HG02678 (cell line): ENCODE measurements around the gene SHROOM3.

Experiments
- ATAC-seq: cut with Tn5 transposase; IDR thresholded peaks from one replicate; pipeline ENCODE4 v1.9.1; 2021; ENCODE audit warnings: mild to moderate bottlenecking, moderate library complexity; ENCODE audit not compliant: unreplicated experiment

Gene SHROOM3

DNA sequence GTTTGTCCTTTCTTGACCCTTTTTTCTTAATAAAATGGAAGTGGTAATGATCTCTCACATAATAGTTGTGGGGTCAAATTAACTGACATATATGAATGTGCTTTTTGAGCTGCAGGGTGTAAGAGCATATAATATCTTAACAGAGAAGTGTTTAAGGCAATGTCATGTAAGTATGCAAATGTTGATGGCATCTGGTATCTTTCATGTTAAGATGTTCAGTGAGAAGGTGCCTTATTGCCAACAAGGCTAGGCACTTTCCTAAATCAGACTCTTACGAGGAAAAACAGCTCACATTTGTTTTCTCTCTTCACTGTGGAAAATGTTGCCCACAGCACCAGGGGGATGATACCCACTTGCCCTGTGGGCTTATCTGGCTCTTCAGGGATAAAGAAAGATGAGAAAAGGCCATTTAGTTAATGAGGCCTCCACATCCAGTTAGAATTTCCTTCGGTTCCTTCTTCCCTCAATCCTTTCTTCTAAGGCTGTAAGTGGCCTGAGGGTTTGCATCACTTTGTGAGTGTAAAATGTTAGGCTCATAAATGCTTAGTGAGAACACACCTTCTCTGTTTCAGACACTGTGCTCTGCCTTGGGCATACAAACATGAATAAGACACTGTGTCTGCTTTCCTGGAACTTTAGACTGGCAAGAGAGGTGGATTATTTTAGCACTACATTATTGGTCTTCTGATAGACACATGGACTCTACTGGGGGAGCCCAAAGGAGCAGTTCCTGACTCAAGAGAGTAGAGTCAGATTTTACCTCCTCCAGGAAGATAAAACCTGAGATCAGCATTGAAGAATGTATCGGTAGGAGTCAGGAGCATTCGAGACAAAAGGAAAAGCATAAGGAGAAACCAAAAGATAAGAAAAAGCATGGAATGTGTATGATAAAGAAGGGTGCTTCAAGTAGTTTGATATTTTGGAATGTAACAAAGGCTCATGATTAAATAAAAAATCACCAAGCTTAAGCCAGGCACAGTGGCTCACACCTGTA lies 327.4 kb downstream of the SHROOM3 start:
- no peak for ATAC-seq

DNA sequence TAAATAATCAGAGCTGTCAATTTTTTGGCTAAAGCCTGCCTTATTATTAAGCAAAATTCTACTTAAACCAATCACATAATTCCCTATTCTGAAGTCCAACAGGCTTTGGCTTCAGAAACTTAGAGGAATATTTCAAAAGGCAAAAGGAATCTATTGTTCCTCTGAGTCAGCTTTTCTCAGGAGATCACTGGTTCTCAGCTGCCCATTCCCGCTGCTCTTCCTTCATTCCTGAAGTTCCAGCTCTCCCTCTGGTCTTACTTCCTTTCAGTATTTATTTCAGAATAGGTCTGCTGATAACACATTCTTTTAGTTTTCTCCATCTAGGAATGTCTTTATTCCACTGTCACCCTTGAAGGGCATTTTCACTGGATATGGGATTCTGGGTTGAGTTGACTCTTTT lies 329.2 kb downstream of the SHROOM3 start:
- ATAC-seq = no peak

DNA sequence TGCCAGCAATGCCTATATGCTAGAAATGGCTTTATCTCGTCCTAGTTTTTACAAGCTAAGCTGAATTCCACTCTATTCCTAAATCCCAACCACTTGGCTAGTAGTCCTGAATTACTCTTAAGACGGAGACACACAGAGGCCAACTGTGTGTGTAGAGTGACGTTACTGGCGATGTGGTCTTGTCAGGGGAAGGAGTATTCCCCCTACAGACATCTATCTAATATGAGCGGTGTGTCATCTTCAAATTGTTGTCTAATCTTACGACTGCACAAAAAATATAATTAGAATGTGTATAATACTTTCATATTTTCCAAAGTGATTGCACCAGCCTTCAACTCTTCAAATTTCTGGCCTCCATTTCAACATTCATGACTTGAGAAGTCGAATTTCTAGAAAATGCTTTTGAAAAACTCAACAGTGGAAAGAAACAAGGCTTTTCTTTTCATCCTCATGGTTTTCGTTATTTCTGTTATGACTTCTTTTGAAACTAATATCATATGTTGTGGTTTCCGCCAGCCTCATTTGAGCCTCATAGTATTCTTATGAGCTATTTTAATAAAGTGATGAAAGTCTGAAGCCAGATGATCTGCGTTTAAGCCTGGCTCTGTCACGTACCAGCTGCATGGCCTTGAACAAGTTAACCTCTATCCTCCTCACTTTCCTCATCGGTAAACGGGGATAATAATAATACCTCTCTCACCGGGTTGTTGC lies 330.6 kb downstream of the SHROOM3 start:
- ATAC-seq = no peak

DNA sequence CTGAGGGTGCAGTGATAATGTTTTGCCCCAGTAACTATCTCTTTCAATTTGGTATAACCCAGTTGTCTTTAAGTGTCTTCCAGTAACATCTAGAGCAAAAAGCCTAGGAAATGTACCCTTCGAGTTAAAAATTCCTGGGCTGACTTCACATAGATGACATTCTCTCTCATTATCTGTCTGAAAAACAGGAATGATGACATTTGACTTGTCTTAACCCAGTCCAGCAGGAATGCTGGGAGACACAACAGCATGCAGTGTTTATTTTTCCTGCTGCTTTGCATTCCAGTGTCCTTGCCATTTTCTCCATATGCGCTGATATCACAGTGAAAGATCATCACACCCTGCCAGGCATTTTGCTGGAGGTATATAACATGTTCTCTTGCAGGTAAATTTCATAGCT lies 333.0 kb downstream of the SHROOM3 start:
- ATAC-seq = no peak

DNA sequence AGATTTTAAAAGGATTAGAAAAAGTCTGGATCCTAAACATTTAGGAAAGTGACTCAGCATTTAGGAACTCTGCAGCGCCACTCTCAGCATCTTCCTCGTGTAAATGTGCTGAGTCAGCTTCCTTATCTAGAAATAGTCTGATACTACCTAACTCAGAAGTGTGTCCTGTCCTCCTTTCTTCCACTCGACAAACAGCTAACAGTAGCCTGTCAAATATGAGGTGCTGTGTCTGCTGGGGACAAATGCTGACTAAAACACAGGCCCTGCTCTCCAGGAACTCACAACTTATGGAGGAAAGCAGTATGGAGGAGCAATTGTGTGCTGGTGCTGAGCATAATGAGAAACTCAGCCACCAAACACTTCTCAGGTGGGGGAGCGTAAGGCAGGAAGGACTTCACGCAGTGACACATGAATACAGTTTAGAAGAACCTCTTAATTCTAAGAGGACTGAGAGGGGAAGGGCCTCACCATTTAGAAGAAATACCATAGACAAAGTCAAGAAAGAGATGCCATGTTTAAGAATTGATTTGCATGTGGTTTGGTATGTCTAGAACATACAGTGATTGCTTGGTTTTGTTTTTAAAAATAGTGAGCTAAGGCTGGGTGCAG lies 337.6 kb downstream of the SHROOM3 start:
- no peak for ATAC-seq

DNA sequence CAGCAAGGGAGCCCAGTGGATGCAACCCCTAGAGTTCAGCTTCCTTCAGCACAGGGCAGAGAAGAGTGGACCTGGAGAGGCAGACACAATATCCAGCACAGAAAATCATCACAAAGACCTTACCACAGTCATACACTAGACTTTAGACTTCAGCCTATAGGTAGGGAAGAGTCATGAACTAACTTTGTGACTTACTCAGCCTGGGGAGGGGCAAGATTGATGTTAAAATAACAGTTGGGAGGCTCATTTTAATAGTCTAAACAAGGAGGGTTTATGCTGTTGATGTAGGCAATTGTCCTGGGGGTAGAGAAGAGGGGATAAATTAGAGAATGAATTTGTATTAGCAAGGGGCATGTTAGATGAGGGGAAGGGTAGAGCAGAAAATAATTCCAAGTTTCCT lies 338.7 kb downstream of the SHROOM3 start:
- ATAC-seq = no peak

DNA sequence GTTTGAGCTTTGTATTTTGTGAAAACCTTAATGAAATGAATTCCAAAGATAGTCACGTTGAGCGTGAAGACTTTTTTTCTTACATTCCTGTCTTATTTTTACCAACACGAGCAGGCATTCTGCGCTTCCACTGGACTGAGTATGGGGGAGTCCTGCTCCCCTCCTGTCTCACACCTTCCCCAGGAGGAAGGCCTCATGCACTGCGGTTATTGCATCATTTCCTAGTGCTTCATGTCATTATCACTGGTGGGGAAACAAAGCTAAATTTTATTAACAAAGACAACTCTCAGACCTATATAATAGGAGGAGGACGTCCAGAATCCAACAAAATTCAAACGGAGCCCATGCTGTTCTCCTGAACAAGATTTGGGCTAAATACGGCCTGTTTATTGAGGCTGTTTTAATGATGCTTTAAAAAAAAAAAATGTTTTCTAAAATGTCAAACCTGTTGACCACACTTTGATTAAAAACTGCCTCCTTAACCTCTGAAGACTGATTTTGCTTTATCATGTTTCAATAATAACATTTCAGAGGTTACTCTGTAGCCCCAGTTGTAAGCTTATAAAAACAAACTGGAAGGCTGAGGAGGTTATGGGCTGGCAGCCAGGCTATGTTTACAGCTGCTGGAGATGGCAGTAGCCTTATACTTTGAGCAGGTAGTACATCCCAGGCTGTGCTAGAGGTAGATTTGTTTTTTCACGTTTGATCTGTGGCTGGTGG lies 344.9 kb downstream of the SHROOM3 start:
- no peak for ATAC-seq

DNA sequence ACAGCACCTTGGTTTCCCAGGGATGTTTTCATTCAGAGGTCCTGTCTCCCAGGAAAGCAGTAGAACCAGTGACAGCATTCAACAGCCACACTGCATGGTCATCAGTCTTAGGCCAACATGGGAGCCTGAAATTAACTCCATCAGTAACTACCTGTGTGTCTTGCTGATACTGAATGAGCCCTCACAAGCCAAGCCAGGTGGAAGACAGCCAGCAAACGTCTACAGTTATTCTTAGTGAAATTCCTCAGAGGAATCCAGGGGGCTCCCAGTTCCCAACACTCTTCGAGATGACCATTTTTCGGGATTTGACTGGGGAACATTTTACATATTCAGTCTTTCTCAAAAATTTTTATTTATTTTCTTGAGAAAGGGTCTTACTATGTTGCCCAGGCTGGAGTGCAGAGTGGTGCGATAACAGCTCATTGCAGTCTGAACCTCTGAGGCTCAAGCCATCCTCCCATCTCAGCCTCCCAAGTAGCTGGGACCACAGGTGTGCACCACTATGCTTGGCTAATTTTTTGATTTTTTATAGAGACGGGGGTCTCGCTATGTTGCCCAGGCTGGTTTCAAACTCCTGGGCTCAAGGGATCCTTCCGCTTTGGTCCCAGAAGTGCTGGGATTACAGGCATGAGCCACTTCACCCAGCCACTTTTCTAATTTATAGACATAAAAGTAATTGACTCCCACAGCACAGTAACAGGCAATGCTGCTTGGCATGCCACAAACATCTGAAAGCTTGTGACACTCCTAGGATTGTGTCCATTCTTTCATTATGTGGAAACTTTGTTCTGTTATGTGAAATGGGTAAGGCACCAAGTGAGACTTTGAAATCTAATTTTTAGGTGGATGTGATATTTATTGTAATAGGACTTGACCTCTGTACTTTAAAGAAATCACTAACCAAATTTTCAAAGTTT lies 346.0 kb downstream of the SHROOM3 start:
- no peak for ATAC-seq

DNA sequence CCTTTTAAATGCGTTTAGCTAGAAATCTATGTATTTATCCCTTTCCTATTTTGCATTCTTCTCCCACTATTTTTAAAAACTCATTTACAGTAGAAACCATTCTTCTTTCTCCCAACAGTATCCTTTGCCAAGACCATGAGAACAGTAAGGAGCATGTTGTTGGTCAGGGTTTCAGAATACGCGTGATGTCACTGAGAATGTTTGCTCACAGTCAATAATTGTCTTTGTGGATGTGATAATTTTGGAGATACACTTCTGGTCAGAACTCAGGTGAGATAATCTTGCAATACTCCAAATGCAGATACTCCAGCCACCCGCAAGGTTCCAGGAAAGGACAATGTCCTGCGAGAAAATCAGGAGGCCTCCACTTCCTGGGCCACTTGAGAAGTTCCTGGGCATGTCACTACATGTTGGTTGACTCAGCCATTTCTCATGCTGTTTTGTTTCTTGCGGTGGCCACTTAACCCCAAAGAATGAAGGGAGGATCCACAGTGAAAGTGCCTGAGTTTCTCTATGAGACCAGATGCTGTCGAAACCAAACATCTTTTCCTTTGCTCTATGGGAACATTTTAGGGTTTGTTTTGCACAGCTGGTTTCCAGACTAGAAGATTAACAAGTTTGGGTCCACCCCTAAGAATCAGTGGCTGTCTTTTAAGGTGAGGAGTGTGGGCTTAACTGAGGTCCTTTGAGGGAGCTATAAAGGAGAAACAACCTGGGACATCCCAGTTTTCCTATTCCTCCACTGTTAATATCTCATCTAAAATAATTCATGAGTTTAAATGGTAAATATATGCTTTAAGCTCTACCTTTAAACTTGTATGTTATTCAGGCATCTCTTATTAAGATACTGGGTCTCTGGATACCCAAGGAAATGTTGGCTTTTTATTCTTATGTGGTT lies 346.9 kb downstream of the SHROOM3 start:
- ATAC-seq = no peak

DNA sequence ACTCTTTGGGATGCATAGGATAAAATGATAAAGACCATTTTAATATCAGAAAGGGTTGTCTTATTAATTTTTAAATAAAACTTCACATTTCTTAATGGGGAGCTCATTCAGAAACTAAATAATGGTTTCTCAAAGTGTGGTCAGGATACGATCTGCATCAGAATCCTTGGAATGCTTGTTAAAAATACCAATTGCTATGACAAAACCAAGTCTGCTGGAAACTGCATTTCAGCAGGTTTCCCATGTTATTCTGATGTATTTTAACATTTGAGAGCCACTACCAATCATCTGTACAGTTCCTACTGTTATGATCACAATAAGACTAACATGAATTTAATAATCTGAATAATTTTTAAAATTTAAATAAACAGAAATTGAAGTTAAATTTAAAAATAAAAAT lies 347.8 kb downstream of the SHROOM3 start:
- no peak for ATAC-seq

DNA sequence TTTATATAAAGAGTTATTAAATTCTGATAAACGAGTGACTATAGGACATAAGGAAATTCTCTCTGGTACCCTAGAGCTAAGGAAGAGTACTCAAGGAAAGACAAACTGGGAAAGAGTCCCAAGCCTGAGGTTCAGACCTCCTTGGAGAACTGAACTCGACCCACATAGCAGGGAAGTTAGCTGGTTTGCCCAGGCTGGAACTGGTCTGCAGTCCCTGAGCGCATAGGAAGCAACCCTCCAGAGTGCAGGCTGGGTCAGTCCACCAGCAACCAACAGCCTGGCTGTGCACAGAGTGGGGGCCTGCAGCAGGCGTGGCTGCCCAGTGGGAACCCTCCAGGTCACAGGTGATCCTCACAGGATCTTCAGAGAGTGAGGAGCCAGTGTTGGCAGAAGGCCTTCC lies 348.8 kb downstream of the SHROOM3 start:
- ATAC-seq = no peak

DNA sequence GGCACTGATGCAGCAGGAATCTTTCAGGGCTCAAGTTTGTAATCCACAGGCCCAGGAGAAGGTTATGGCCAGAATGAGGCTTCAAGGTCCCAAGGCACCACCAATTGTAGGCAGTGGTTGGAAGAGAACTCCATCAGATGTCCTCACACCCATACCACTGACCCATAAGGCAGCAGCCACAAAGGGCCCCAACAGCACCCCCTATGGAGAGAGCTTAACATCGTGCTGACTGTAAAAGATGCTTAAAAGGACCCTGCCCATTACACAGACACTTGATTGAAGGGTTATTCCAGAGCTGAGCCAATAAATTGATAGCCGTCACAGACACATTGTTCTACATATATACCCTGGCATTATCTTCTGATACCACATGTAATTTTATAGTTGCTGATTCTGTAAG lies 349.2 kb downstream of the SHROOM3 start:
- ATAC-seq = no peak

DNA sequence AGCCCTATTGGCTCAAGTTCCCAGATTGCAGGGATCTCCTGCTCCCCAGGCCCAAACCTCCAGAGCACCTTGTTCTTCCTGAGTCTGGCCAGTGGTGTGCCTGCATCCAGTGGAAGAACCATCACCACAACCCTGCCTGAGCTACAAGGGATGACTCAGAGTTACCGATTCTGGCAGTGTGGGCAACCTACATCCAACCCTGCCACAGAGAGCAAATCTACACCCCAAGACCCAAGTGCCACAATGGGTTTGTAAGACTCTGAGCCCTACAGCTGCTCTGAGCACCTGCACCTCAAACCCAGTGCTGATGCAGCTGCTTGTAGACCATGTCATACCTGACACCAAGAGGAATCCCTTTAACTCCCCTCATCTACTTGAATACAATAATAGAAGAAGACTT lies 352.9 kb downstream of the SHROOM3 start:
- ATAC-seq = no peak

DNA sequence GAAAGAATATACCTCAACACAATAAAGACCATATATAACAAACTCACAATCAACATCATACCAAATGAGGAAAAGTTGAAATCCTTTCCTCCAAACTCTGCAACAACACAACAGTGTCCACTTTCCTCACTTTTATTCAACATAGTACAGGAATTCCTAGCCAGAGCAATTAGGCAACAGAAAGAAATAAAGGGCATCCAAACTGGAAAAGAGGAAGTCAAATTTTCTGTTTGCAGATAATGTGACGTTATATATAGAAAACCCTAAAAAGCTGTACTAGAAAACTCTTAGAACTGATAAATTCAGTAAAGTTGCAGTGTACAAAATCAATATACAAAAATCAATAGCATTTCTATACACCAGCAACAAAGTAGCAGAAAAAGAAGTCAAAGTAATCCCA lies 355.3 kb downstream of the SHROOM3 start:
- no peak for ATAC-seq

DNA sequence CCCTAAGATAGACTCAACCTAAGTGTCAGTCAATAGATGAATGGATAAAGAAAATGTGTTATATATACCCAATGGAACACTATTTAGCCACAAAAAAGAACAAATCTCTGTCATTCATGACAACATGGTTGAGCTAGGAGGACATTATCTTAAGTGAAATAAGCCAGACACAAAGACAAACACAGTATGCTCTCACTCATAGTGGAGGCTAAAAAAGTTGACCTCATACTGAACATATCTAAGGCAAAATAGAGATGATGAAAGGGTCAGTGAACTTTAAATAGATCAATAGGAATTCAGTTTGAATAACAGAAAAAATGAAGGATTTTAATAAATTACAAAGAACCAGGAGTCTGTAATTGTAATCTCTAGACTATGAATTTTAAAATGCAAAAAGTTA lies 356.4 kb downstream of the SHROOM3 start:
- no peak for ATAC-seq

DNA sequence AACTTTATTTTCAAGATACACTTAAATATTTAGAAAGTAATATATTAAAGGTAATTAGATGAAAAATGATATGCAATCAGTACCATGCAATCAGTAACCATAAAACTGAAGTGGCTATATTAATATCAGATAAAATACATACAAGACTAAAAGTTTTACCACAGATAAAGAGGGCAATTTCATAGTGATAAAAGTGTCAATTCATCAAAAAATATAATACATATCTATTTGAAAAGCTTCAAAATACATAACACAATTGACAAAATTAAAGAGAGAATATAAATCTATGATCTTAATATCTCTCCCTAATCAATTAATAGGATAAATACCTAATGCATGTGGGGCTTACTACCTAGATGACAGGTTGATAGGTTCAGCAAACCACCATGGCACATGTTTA lies 357.4 kb downstream of the SHROOM3 start:
- no peak for ATAC-seq

DNA sequence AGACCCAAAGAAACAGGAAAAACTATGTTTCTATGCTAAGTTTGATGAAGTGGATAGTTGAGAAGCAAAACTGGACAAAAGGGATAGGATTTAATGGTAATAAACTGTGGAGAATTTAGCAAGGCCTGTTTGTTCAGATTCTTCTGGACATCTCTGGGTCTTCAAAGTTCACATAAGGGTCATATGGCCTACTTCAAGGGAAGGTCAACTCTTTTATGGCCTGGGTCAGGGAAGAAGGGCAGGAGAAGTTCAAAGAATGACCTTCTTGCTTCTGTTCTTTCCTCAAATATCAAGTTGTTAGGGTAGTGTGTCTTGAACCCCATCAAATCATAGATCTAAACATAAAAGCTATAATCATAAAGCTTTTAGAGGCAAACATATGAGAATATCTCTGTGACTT lies 360.2 kb downstream of the SHROOM3 start:
- ATAC-seq = no peak

DNA sequence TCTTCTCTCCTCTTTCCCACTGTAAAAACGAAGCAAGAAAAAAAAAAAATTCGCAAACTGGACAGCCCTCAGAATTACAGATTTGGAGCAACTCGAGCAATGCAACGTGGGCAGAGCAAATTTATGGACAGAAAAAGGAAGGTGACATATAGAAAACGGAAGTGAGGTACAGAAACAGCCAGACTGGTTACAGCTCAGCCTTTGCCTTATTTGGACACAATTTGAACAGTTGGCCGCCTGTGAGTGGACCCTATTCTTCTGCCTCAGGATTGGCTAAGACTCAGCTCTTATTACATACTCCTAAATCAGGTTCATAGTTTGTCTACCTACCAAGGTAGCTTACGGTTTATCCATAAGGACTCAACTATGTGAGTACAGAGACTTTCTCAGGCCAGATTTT lies 364.1 kb downstream of the SHROOM3 start:
- ATAC-seq = no peak

DNA sequence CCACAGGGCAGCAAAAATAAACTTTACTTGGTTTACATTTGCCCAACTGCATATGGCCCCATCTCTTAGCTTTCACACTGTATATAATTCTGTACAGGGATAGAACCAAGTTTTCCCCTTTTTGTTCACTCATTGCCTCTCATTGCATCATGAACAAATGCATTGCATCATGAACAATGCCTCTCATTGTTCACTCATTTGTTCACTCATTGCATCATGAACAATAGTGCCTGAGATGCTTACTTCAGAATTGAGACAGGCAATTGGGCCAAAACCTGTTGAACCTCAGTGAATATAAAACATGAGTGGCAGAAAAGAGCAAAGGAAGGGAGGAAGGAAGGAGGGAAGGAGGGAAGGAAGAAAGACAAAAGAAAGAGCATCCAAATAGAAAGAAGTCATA lies 364.7 kb downstream of the SHROOM3 start:
- ATAC-seq = no peak
